B cell (primary cell): ENCODE data around the gene ADAMTS12. TPM values are rescaled to one million over a fixed set of nuclear protein-coding genes. Genes with fewer than 3 reads are reported as not detected.

Experiments
- ATAC-seq: fragments of 200-7000 bp; cut with Tn5 transposase; one replicate; pipeline ENCODE4 v1.10.0; 2021; ENCODE audit warnings: low read depth, mild to moderate bottlenecking, moderate number of reproducible peaks, moderate library complexity
- CTCF ChIA-PET: fragments of 350-600 bp; sonication (Branson Sonifier 250); formaldehyde crosslinking; loops from one replicate; lab custom pipeline; 2021; ENCODE audit warnings: antibody characterized with exemption, inconsistent platforms; lab: Charles Lee
- POLR2A ChIA-PET: fragments of 350-600 bp; sonication (Branson Sonifier 250); formaldehyde crosslinking; loops from one replicate; lab custom pipeline; 2021; ENCODE audit warnings: antibody characterized with exemption; lab: Charles Lee
- DNase-seq: peaks from one replicate; pipeline ENCODE4 v3.0.0; 2013
- H2AFZ ChIP-seq: 2 replicates; pipeline ENCODE4 v1.6.1; 2012; ENCODE audit warnings: mild to moderate bottlenecking, low read depth, low read length; ENCODE audit not compliant: insufficient read depth, poor library complexity, severe bottlenecking
- H3K27ac ChIP-seq, 2 donors: 1 replicate in 1 of 2; 2 replicates in 1 of 2; pipeline ENCODE4 v1.5.1; 2012 to 2013; ENCODE audit warnings: low read length in 2 of 2, mild to moderate bottlenecking in 2 of 2, moderate library complexity in 1 of 2
- H3K27me3 ChIP-seq, 4 experiments: fragments of 200-600 bp in 1 of 4; sonication (generic) in 1 of 4; replicated peaks in 1 of 4; 1 replicate in 2 of 4; 2 replicates in 2 of 4; pipeline versions ENCODE4 v1.6.1 to v1.7.0; 2013 to 2016; ENCODE audit warnings: low read length in 3 of 4, mild to moderate bottlenecking in 2 of 4, mixed read lengths in 1 of 4, moderate library complexity in 1 of 4; ENCODE audit not compliant: insufficient read depth in 4 of 4, control insufficient read depth in 3 of 4; ENCODE audit errors: control extremely low read depth in 1 of 4
- H3K36me3 ChIP-seq, 2 experiments: replicated peaks in 1 of 2; 1 replicate in 1 of 2; 2 replicates in 1 of 2; pipeline versions ENCODE4 v1.6.1 to v1.7.1; 2013; ENCODE audit warnings: low read length in 1 of 2; ENCODE audit not compliant: insufficient read depth in 2 of 2, control insufficient read depth in 1 of 2; ENCODE audit errors: control extremely low read depth in 1 of 2, extremely low read depth in 1 of 2
- H3K4me1 ChIP-seq, 2 donors: fragments of 200-600 bp in 1 of 2; sonication (generic) in 1 of 2; 1 replicate in 1 of 2; 2 replicates in 1 of 2; pipeline versions ENCODE4 v1.5.1 to v1.6.1; 2013 to 2017; ENCODE audit warnings: low read length in 2 of 2; ENCODE audit not compliant: control insufficient read depth in 2 of 2, insufficient read depth in 2 of 2
- H3K4me2 ChIP-seq: replicated peaks from 2 replicates; pipeline ENCODE3; 2012; ENCODE audit warnings: mild to moderate bottlenecking, low read depth, low read length; ENCODE audit not compliant: poor library complexity, severe bottlenecking
- H3K4me3 ChIP-seq, 5 experiments: fragments of 200-600 bp in 1 of 5; sonication (generic) in 1 of 5; 1 replicate in 3 of 5; 2 replicates in 2 of 5; pipeline versions ENCODE4 v1.5.1 to v1.7.0; 2011 to 2016; ENCODE audit warnings: low read length in 4 of 5, mild to moderate bottlenecking in 4 of 5, low read depth in 2 of 5, control low read depth in 1 of 5, moderate library complexity in 1 of 5; ENCODE audit not compliant: insufficient read depth in 1 of 5; ENCODE audit errors: control extremely low read depth in 1 of 5, extremely low read depth in 1 of 5
- H3K79me2 ChIP-seq: fragments of 200-600 bp; sonication (generic); one replicate; pipeline ENCODE4 v1.6.0; 2016; ENCODE audit warnings: low read length; ENCODE audit not compliant: control insufficient read depth, insufficient read depth
- H3K9ac ChIP-seq: fragments of 200-600 bp; sonication (generic); 2 replicates; pipeline ENCODE4 v1.6.1; 2017; ENCODE audit warnings: mild to moderate bottlenecking, low read length, moderate library complexity
- H3K9me3 ChIP-seq, 3 donors: one replicate each; pipeline versions ENCODE4 v1.6.1 to v1.7.1; 2013; ENCODE audit warnings: low read length in 2 of 3; ENCODE audit not compliant: control insufficient read depth in 2 of 3, insufficient read depth in 1 of 3; ENCODE audit errors: control extremely low read depth in 1 of 3
- H4K20me1 ChIP-seq: 2 replicates; pipeline ENCODE4 v1.6.0; 2012; ENCODE audit warnings: mild to moderate bottlenecking, low read length; ENCODE audit not compliant: insufficient read depth, control insufficient read depth, poor library complexity, severe bottlenecking
- H3K27ac Mint-ChIP-seq: one replicate; pipeline ENCODE4 v1.8.0; 2021; ENCODE audit warnings: mixed read lengths
- H3K27me3 Mint-ChIP-seq: one replicate; pipeline ENCODE4 v1.8.0; 2021; ENCODE audit warnings: mixed read lengths
- H3K4me1 Mint-ChIP-seq: one replicate; pipeline ENCODE4 v1.8.0; 2021; ENCODE audit warnings: mixed read lengths
- H3K4me3 Mint-ChIP-seq: one replicate; pipeline ENCODE4 v1.8.0; 2021; ENCODE audit warnings: mixed read lengths
- H3K9me3 Mint-ChIP-seq: one replicate; pipeline ENCODE4 v1.8.0; 2022; ENCODE audit warnings: mixed read lengths; ENCODE audit not compliant: insufficient read depth
- CTCF ChIP-seq: fragments of 200-600 bp; IDR thresholded peaks from one replicate; pipeline ENCODE4 v1.8.0; 2022; ENCODE audit warnings: antibody characterized with exemption, mild to moderate bottlenecking
- EZH2 ChIP-seq: IDR thresholded peaks from 2 replicates; pipeline ENCODE4 v1.6.1; 2012; ENCODE audit warnings: borderline replicate concordance, low read depth, mild to moderate bottlenecking, moderate library complexity, low read length; ENCODE audit not compliant: insufficient read depth, poor library complexity, severe bottlenecking
- WGBS: methylation state at CpG from one replicate; pipeline ENCODE4 v1.1.5; 2013; ENCODE audit warnings: missing lambda C conversion rate; ENCODE audit not compliant: insufficient coverage; 5-methylcytosine and 5-hydroxymethylcytosine counted together
- intact Hi-C: fragments of 100-400 bp; cut with micrococcal nuclease; formaldehyde crosslinking; loops from one replicate; pipeline ENCODE4 v1.10.0; 2022
- polyA plus RNA-seq: library from polyadenylated mRNA; depleted of rRNA; stranded (reverse); fragments of >200 nt; gene quantifications from 2 replicates; pipeline ENCODE4 v1.2.3, GENCODE V29; 2012
- total RNA-seq, 2 donors: library from RNA; stranded (reverse); fragments of 120-200 nt in 1 of 2; gene quantifications; 1 replicate in 1 of 2; 2 replicates in 1 of 2; pipeline versions ENCODE4 v1.2.3 to v1.2.4, GENCODE V29; 2013 to 2022

The ADAMTS12 gene
- total and polyA plus RNA-seq, 2 donors (not counting 1 experiment from before 2014, with no cell fraction given) = not detected

DNA sequence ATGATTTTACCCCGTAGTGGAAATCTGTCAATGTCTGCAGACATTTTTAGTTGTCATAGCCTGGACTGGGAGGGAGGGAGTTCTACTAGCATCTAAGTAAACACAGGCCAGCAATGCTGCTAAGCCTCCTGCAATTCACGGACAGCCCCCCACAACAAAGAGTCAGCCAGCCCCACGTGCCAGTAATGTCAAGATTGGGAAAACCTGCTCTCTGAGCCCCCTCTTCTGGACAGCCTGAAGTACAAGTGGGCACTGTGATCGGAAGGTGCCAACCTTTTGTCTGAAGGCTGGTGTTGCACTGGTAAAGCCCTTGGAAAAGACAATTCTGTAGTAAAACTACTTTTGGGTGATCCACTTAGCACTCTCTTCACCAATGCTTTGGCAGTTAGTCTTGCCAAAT lies 296.5 kb downstream of the ADAMTS12 start:
- TF ChIP-seq EZH2 = no peak
- no peak for TF ChIP-seq CTCF
- Histone ChIP-seq H3K4me2 (no peak overlapping the region), H3K79me2 (no peaks in the 10 kb centered on the region), H3K27ac (no peak overlapping the region), H3K4me1 (no peaks in the 10 kb centered on the region), H3K9me3 (no peaks in the 10 kb centered on the region), H3K27me3 (no peaks in the 10 kb centered on the region), H4K20me1 (no peaks in the 10 kb centered on the region), H3K9ac (no peak overlapping the region), H3K4me3 (no peak overlapping the region), H3K36me3 (no peaks in the 10 kb centered on the region), H2AFZ (no peak overlapping the region)
- ChIA-PET POLR2A (no interaction called here), CTCF (no interaction called here)
- no peak overlapping the region for H3K27ac Mint-ChIP-seq
- no peak overlapping the region for H3K4me3 Mint-ChIP-seq
- H3K4me1 Mint-ChIP-seq = no peaks in the 10 kb centered on the region
- peaks cover 7% of the 10 kb centered on the region for H3K27me3 Mint-ChIP-seq
- DNase-seq (no peak), ATAC-seq (no peak)
- no peaks in the 10 kb centered on the region for H3K9me3 Mint-ChIP-seq
- intact Hi-C loops = no loop called here
- WGBS = 75% methylated on average over 3 of the region's 4 CpGs

- intact Hi-C loops = no loop called here
These were observed 297.8 kb downstream of the ADAMTS12 start for GRCh38 chr5:33594006-33594405.

More at GRCh38 chr5:33594006-33594405, 297.8 kb downstream of the ADAMTS12 start:
- Mint-ChIP-seq H3K27me3 (peaks cover 7% of the 10 kb centered on the region), H3K27ac (no peak overlapping the region), H3K4me1 (no peaks in the 10 kb centered on the region), H3K9me3 (no peaks in the 10 kb centered on the region), H3K4me3 (no peak overlapping the region)
- POLR2A ChIA-PET = no interaction called here
- H3K4me3 ChIP-seq = no peak overlapping the region
- no peaks in the 10 kb centered on the region for H4K20me1 ChIP-seq
- H3K9ac ChIP-seq = no peak overlapping the region
- no peaks in the 10 kb centered on the region for H3K4me1 ChIP-seq
- DNase-seq (no peak), ATAC-seq (no peak)
- no peaks in the 10 kb centered on the region for H3K79me2 ChIP-seq
- no peak overlapping the region for H3K27ac ChIP-seq
- no CpG with 5 or more reads among the region's 4 CpGs for WGBS
- no peak overlapping the region for H3K4me2 ChIP-seq
- CTCF ChIA-PET = no interaction called here
- H3K27me3 ChIP-seq = no peaks in the 10 kb centered on the region
- no peaks in the 10 kb centered on the region for H3K36me3 ChIP-seq
- TF ChIP-seq CTCF (no peak), EZH2 (no peak)
- no peak overlapping the region for H2AFZ ChIP-seq
- H3K9me3 ChIP-seq = no peaks in the 10 kb centered on the region
